Activated T-cell treated with anti-CD3 and anti-CD28 coated beads, Interleukin-2, amount 50 U/mL, for 4 hours (primary cell): ENCODE results near the gene MMP21. TPM values are rescaled to one million over a fixed set of nuclear protein-coding genes. Genes with fewer than 3 reads are reported as not detected.
A peak's percentile ranks its signal among the peaks of the same experiment; 100 is the strongest.

ENCODE experiments used
- ATAC-seq, 2 donors: fragments of 200-7000 bp; cut with Tn5 transposase; one replicate each; pipeline ENCODE4 v1.10.0; 2021
- DNase-seq: peaks from one replicate; pipeline ENCODE4 v3.0.0-alpha.2; 2020
- H3K27me3 Mint-ChIP-seq: one replicate; pipeline ENCODE4 v1.8.0; 2021; ENCODE audit warnings: low read depth, mixed read lengths
- H3K36me3 Mint-ChIP-seq: one replicate; pipeline ENCODE4 v1.8.0; 2022; ENCODE audit warnings: mixed read lengths; ENCODE audit not compliant: insufficient read depth
- H3K4me1 Mint-ChIP-seq: one replicate; pipeline ENCODE4 v1.8.0; 2021; ENCODE audit warnings: low read depth, mixed read lengths
- H3K4me3 Mint-ChIP-seq: one replicate; pipeline ENCODE4 v1.8.0; 2021; ENCODE audit warnings: mild to moderate bottlenecking, moderate library complexity, mixed read lengths
- H3K9me3 Mint-ChIP-seq: one replicate; pipeline ENCODE4 v1.8.0; 2021; ENCODE audit warnings: mixed read lengths
- total RNA-seq, 3 donors: library from RNA; stranded (reverse); gene quantifications; one replicate each; pipeline ENCODE4 v1.2.1, GENCODE V29; 2021

Gene MMP21
- total RNA-seq, 3 donors from 2014 or later: not detected

GRCh38 chr10:125761961-125762360 is 13.7 kb downstream of the MMP21 start:
- H3K4me1 Mint-ChIP-seq: no peaks in the 10 kb centered on the region
- DNase-seq: no peak
- peaks cover 67% of the 10 kb centered on the region for H3K36me3 Mint-ChIP-seq
- H3K4me3 Mint-ChIP-seq: no peak overlapping the region
- no peak for ATAC-seq
- H3K9me3 Mint-ChIP-seq: no peaks in the 10 kb centered on the region
- H3K27me3 Mint-ChIP-seq: no peaks in the 10 kb centered on the region

DNA sequence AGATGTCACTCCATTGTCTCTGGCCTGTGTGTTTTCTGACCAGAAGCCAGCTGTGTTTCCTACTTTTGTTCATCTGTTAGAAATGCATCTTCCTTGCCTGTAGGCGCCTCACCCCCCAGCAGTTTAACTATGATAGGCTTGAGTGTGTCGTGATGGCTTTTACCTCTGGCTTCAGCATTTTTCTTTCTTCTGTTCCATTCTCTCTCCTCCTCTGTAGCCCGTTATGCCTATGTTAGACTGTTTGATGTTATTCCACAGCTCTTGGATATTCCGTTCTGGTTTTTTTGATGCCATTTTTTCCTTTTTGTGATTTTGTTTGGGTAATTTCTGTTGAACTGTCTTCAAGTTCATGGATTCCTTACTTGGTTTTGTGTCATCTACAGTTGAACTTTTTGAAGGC is 17.9 kb downstream of the MMP21 start:
- no peak for ATAC-seq
- Mint-ChIP-seq H3K36me3 (peaks cover 67% of the 10 kb centered on the region), H3K9me3 (no peaks in the 10 kb centered on the region), H3K27me3 (no peaks in the 10 kb centered on the region), H3K4me3 (no peak overlapping the region), H3K4me1 (peaks cover 4% of the 10 kb centered on the region)
- DNase-seq: no peak

- no peaks in the 10 kb centered on the region for H3K27me3 Mint-ChIP-seq
- H3K9me3 Mint-ChIP-seq: no peaks in the 10 kb centered on the region
- H3K4me1 Mint-ChIP-seq: peaks cover 4% of the 10 kb centered on the region
- H3K4me3 Mint-ChIP-seq: no peak overlapping the region
- no peak for DNase-seq
- peaks cover 65% of the 10 kb centered on the region for H3K36me3 Mint-ChIP-seq
- no peak for ATAC-seq
Observed at GRCh38 chr10:125756853-125757487, 18.7 kb downstream of the MMP21 start.

- Mint-ChIP-seq H3K4me3 (no peak overlapping the region), H3K36me3 (peaks cover 59% of the 10 kb centered on the region), H3K4me1 (peaks cover 4% of the 10 kb centered on the region), H3K9me3 (no peaks in the 10 kb centered on the region), H3K27me3 (no peaks in the 10 kb centered on the region)
- DNase-seq (no peak), ATAC-seq (no peak)
Observed at GRCh38 chr10:125756196-125756595, 19.4 kb downstream of the MMP21 start.

DNA sequence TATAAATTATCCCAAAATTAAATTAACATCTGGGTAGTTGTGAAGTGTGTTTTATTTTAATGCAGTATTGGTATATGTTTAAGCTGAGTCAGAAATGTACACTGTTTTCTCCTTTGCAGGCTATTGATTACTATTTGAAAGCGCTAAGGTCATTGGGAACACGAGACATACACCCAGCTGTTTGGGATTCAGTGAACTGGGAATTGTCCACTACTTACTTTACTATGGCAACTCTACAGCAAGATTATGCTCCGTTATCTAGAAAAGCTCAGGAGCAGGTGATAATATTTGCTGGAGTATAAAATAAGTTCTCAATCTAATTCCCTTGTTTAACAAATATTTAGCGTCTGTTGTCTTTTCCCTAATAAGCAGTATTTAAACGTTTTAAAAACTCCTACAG is 28.2 kb downstream of the MMP21 start:
- H3K4me3 Mint-ChIP-seq: no peak overlapping the region
- ATAC-seq (no peak), DNase-seq (no peak)
- no peaks in the 10 kb centered on the region for H3K4me1 Mint-ChIP-seq
- H3K36me3 Mint-ChIP-seq: peaks cover 64% of the 10 kb centered on the region
- H3K9me3 Mint-ChIP-seq: no peaks in the 10 kb centered on the region
- no peaks in the 10 kb centered on the region for H3K27me3 Mint-ChIP-seq

- Mint-ChIP-seq H3K4me1 (no peaks in the 10 kb centered on the region), H3K36me3 (peaks cover 71% of the 10 kb centered on the region), H3K4me3 (no peak overlapping the region), H3K9me3 (no peaks in the 10 kb centered on the region), H3K27me3 (no peaks in the 10 kb centered on the region)
- no peak for ATAC-seq
- DNase-seq: no peak
Observed at GRCh38 chr10:125744909-125745308, 30.7 kb downstream of the MMP21 start.

GRCh38 chr10:125742465-125742864 is 33.2 kb downstream of the MMP21 start:
- ATAC-seq: no peak
- no peaks in the 10 kb centered on the region for H3K4me1 Mint-ChIP-seq

DNA sequence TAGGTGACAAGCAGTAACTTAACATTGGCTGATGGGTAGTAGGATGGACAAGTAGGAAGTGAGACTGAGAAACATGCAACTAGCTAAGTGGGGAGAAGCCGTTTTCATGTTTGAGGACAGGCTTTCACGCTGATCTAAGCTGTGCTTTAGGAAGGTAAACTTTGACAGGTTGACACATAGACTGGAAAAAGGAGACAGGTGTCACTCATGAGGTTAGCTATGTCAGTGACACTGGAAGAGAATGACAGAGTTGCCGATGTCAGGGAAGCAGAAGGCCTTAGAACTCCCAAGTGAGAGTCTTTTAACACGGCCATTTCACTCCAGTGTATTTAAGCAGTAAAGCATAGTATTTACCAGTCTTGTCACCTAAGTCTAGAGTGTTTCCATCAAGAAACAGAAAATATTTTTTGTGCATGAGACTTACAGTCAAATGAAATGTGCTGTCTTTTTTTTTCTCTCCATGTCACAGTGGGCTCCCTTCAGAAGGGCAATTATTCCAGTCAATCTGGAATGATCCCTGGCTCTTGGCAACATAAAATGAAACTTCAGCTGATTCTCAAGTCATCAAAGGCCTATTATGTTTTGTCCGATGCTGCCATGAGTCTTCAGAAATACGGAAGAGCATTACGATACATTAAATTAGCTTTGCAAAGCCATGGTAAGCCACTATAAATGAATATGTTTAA is 35.5 kb downstream of the MMP21 start:
- Mint-ChIP-seq H3K4me3 (no peak overlapping the region), H3K36me3 (peaks cover 78% of the 10 kb centered on the region), H3K27me3 (no peaks in the 10 kb centered on the region), H3K9me3 (no peaks in the 10 kb centered on the region), H3K4me1 (no peaks in the 10 kb centered on the region)
- DNase-seq (no peak), ATAC-seq (no peak)

More at GRCh38 chr10:125742465-125742864, 33.2 kb downstream of the MMP21 start:
- DNase-seq: no peak
- H3K36me3 Mint-ChIP-seq: peaks cover 70% of the 10 kb centered on the region
- H3K9me3 Mint-ChIP-seq: no peaks in the 10 kb centered on the region
- no peaks in the 10 kb centered on the region for H3K27me3 Mint-ChIP-seq
- no peak overlapping the region for H3K4me3 Mint-ChIP-seq

DNA sequence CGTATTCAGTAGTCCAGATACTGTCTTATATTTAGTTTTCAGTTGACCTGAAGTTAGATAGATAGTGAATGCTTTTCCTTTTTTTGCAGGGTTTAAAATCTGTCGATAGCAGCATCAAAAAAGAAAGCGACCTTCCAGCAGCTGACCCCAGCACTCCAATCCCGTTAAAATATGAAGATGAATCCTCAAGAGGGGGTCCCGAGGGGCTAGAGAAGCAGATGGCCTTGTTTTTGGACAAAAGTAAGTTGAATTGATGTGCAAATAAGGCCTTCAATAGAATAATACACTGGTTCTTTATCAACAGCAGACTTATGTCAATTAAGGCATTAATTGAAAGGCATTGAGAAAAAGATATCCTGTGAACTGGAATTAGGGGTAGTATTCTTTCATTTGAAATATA is 37.4 kb downstream of the MMP21 start:
- DNase-seq (no peak), ATAC-seq (no peak)
- H3K27me3 Mint-ChIP-seq: no peaks in the 10 kb centered on the region
- no peaks in the 10 kb centered on the region for H3K9me3 Mint-ChIP-seq
- no peaks in the 10 kb centered on the region for H3K4me1 Mint-ChIP-seq
- H3K4me3 Mint-ChIP-seq: no peak overlapping the region
- peaks cover 69% of the 10 kb centered on the region for H3K36me3 Mint-ChIP-seq

DNA sequence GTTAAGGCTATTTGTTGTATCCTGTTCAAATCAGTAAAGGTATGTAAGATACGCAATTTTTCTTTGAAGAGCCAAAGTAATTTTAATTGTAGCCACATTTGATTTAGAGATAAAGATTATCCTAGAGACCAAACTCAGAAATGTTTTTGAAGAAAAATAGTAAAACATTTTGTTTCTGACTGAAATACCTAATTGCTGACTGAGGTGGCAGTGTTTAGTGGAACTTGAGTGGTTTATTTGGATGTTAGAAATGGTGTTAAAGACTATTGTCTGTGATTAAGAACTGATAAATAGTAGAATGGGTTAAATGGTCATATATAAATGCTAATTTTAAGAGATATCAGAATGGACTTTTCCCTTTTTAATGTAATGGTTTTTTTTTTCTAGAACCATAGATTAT is 40.8 kb downstream of the MMP21 start:
- no peak for DNase-seq
- peaks cover 71% of the 10 kb centered on the region for H3K36me3 Mint-ChIP-seq
- ATAC-seq: no peak
- no peaks in the 10 kb centered on the region for H3K27me3 Mint-ChIP-seq
- no peak overlapping the region for H3K4me3 Mint-ChIP-seq
- H3K9me3 Mint-ChIP-seq: no peaks in the 10 kb centered on the region
- peaks cover 5% of the 10 kb centered on the region for H3K4me1 Mint-ChIP-seq

DNA sequence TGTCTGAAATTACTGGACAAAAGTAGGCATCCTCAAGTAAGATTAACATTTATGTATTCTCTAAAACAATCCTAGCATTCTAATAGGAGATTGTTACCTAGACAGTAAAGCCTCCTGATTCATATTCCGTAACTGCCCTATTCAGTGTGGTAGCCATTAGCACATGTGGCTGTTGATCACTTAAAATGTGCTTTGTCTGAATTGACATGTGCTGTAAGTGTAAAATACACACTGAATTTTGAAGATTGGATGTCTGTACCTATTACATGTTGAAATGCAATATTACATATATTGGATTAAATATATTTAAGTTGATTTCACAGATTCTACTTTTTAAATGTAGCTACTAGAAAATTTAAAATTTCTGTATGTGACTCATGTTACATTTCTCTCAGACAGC is 41.5 kb downstream of the MMP21 start:
- H3K4me3 Mint-ChIP-seq: no peak overlapping the region
- H3K36me3 Mint-ChIP-seq: peaks cover 71% of the 10 kb centered on the region
- H3K9me3 Mint-ChIP-seq: no peaks in the 10 kb centered on the region
- no peaks in the 10 kb centered on the region for H3K27me3 Mint-ChIP-seq
- H3K4me1 Mint-ChIP-seq: peaks cover 5% of the 10 kb centered on the region
- ATAC-seq (no peak), DNase-seq (no peak)

- Mint-ChIP-seq H3K9me3 (no peaks in the 10 kb centered on the region), H3K36me3 (peaks cover 65% of the 10 kb centered on the region), H3K4me3 (no peak overlapping the region), H3K27me3 (no peaks in the 10 kb centered on the region), H3K4me1 (peaks cover 14% of the 10 kb centered on the region)
- DNase-seq: no peak
- no peak for ATAC-seq
Observed at GRCh38 chr10:125727436-125727835, 48.2 kb downstream of the MMP21 start.

DNA sequence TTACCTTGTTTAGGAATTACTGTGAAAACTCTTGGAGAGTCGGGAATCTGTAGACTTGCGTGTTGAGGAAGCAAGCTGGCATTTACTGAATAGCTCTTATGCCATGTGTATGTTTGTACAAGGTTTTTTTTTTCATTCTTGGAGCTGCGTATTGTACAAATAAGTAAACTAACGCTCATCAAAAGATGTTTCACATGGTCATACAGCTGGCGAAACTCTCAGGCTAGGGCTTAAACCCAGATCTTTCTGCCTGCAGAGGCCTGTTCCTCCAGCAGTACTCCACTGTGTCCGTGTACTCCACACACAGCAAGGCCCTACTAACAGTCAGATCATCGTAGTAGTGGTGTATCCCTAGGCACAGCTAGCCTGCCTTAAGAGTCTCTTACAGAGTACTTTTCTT is 48.7 kb downstream of the MMP21 start:
- Mint-ChIP-seq H3K4me3 (no peak overlapping the region), H3K36me3 (peaks cover 61% of the 10 kb centered on the region), H3K4me1 (peaks cover 12% of the 10 kb centered on the region), H3K27me3 (no peaks in the 10 kb centered on the region), H3K9me3 (no peaks in the 10 kb centered on the region)
- ATAC-seq (no peak), DNase-seq (no peak)

GRCh38 chr10:125722811-125723210 is 52.8 kb downstream of the MMP21 start:
- Mint-ChIP-seq H3K4me1 (peaks cover 35% of the 10 kb centered on the region), H3K27me3 (no peaks in the 10 kb centered on the region), H3K4me3 (no peak overlapping the region), H3K36me3 (peaks cover 42% of the 10 kb centered on the region), H3K9me3 (no peaks in the 10 kb centered on the region)
- DNase-seq (no peak), ATAC-seq (no peak)

GRCh38 chr10:125721035-125721434 is 54.6 kb downstream of the MMP21 start:
- peaks cover 31% of the 10 kb centered on the region for H3K36me3 Mint-ChIP-seq
- no peaks in the 10 kb centered on the region for H3K27me3 Mint-ChIP-seq
- ATAC-seq: no peak
- DNase-seq: no peak
- H3K4me3 Mint-ChIP-seq: peak overlapping the region; percentile 95
- H3K4me1 Mint-ChIP-seq: peaks cover 34% of the 10 kb centered on the region
- H3K9me3 Mint-ChIP-seq: peaks cover 3% of the 10 kb centered on the region
